ENCODE measurements around the gene NRCAM. TPM values are rescaled to one million over a fixed set of nuclear protein-coding genes. Genes with fewer than 3 reads are reported as not detected.

Gene NRCAM
- total RNA-seq, 6 donors from 2014 or later, result 2.5 to 23.0 (median 5.0) TPM

GRCh38 chr7:108118959-108119358 is 337.3 kb downstream of the NRCAM start:
- Histone ChIP-seq H3K4me3 (no peak overlapping the region), H3K9me3 (no peaks in the 10 kb centered on the region), H3K27me3 (no peaks in the 10 kb centered on the region), H3K4me1 (no peaks in the 10 kb centered on the region), H3K36me3 (no peaks in the 10 kb centered on the region), H3K27ac (no peak overlapping the region)
- WGBS, 2 donors, result 89 to 90% methylated on average over 2 of the region's 2 CpGs
- no peak for TF ChIP-seq EP300 (IDR thresholded peaks at IDR 0.05)
- TF ChIP-seq POLR2AphosphoS5 (IDR thresholded peaks at IDR 0.05), result no peak
- TF ChIP-seq POLR2A (IDR thresholded peaks at IDR 0.05), result no peak
- TF ChIP-seq, protein P1, sequence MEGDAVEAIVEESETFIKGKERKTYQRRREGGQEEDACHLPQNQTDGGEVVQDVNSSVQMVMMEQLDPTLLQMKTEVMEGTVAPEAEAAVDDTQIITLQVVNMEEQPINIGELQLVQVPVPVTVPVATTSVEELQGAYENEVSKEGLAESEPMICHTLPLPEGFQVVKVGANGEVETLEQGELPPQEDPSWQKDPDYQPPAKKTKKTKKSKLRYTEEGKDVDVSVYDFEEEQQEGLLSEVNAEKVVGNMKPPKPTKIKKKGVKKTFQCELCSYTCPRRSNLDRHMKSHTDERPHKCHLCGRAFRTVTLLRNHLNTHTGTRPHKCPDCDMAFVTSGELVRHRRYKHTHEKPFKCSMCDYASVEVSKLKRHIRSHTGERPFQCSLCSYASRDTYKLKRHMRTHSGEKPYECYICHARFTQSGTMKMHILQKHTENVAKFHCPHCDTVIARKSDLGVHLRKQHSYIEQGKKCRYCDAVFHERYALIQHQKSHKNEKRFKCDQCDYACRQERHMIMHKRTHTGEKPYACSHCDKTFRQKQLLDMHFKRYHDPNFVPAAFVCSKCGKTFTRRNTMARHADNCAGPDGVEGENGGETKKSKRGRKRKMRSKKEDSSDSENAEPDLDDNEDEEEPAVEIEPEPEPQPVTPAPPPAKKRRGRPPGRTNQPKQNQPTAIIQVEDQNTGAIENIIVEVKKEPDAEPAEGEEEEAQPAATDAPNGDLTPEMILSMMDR (IDR thresholded peaks at IDR 0.05), result no peak
- DNase-seq (no peak), ATAC-seq (ENCODE audit: low FRiP score in 2 of 2) (no peak)

GRCh38 chr7:108114117-108114841 is 342.0 kb downstream of the NRCAM start:
- TF ChIP-seq, protein P1 (IDR thresholded peaks at IDR 0.05), result peak in 1 of 6 experiments; percentile 20
- TF ChIP-seq POLR2AphosphoS5 (IDR thresholded peaks at IDR 0.05) (peak in 1 of 2 donors; percentile 60), EP300 (IDR thresholded peaks at IDR 0.05) (no peak), POLR2A (IDR thresholded peaks at IDR 0.05) (no peak)
- DNase-seq, result no peak
- Histone ChIP-seq H3K4me1 (no peaks in the 10 kb centered on the region), H3K27me3 (no peaks in the 10 kb centered on the region), H3K9me3 (no peaks in the 10 kb centered on the region), H3K4me3 (no peak overlapping the region), H3K36me3 (no peaks in the 10 kb centered on the region), H3K27ac (no peak overlapping the region)
- WGBS, 2 donors, result 79 to 81% methylated on average over 6 of the region's 6 CpGs
- ATAC-seq (ENCODE audit: low FRiP score in 2 of 2), result no peak

- H3K36me3 ChIP-seq, result no peaks in the 10 kb centered on the region
- H3K27ac ChIP-seq, result no peak overlapping the region
- WGBS, 2 donors, result 49 to 90% methylated on average over 2 of the region's 2 CpGs
- H3K27me3 ChIP-seq, result no peaks in the 10 kb centered on the region
- no peak for TF ChIP-seq POLR2AphosphoS5 (IDR thresholded peaks at IDR 0.05)
- H3K4me3 ChIP-seq, result no peak overlapping the region
- ATAC-seq (ENCODE audit: low FRiP score in 2 of 2), result no peak
- no peaks in the 10 kb centered on the region for H3K9me3 ChIP-seq
- peaks cover 0 to 3% (median 1%) of the 10 kb centered on the region in 4 donors for H3K4me1 ChIP-seq
- DNase-seq, result no peak
Observed at GRCh38 chr7:108112683-108113082, 343.6 kb downstream of the NRCAM start.

DNA sequence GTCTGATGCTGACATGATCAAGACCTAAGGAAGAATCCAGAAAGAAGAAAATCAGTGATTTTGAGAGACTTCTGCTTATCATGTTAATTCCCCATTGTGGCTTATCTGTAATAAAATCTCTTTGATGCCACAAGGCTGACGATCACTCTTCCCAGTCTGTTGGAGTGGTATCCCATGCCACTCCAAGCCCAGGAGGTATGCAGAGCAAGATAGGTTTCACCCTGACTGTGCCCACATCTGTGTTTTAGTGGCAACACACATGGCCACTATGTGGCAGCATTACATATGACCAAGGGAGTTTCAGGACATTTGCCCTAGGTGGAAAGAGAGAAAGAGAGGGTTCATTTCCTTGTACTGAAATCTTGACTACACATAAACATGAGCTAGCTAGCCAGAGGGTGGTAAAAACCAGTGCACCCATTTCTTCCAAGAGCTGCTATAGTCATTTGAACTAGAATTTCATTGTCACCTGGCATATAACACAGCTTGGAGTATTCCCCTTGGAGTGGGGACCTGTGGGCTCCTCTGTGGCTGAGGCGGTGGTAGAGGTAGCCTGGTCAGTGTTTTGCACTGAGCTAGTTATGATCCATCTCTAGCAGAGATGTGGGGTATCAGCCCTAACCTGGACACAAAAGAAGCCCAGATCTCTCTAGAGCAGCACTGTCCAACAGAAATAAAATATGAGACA is 346.9 kb downstream of the NRCAM start:
- H3K9me3 ChIP-seq, result no peaks in the 10 kb centered on the region
- ATAC-seq (ENCODE audit: low FRiP score in 2 of 2) (peak in 1 of 2 donors; percentile 26), DNase-seq (no peak)
- 55 to 75% methylated on average over 2 of the region's 2 CpGs for WGBS, 2 donors
- H3K36me3 ChIP-seq, result no peaks in the 10 kb centered on the region
- H3K27ac ChIP-seq, result no peak overlapping the region
- H3K4me1 ChIP-seq, result peaks cover 0 to 3% (median 1%) of the 10 kb centered on the region in 4 donors
- H3K4me3 ChIP-seq, result no peak overlapping the region
- TF ChIP-seq EP300 (IDR thresholded peaks at IDR 0.05), result no peak
- TF ChIP-seq POLR2A (IDR thresholded peaks at IDR 0.05), result no peak
- TF ChIP-seq, protein P1 (IDR thresholded peaks at IDR 0.05), result peak in 1 of 6 experiments; percentile 18
- TF ChIP-seq POLR2AphosphoS5 (IDR thresholded peaks at IDR 0.05), result no peak
- no peaks in the 10 kb centered on the region for H3K27me3 ChIP-seq

GRCh38 chr7:108108131-108108530 is 348.1 kb downstream of the NRCAM start:
- Histone ChIP-seq H3K9me3 (no peaks in the 10 kb centered on the region), H3K27me3 (no peaks in the 10 kb centered on the region), H3K4me3 (no peak overlapping the region), H3K36me3 (no peaks in the 10 kb centered on the region), H3K4me1 (peaks cover 0 to 3% (median 1%) of the 10 kb centered on the region in 4 donors), H3K27ac (no peak overlapping the region)
- DNase-seq (no peak), ATAC-seq (ENCODE audit: low FRiP score in 2 of 2) (no peak)
- TF ChIP-seq POLR2AphosphoS5 (IDR thresholded peaks at IDR 0.05), result no peak
- no peak for TF ChIP-seq EP300 (IDR thresholded peaks at IDR 0.05)
- TF ChIP-seq, protein P1 (IDR thresholded peaks at IDR 0.05), result no peak
- TF ChIP-seq POLR2A (IDR thresholded peaks at IDR 0.05), result no peak
